Gastrocnemius medialis (tissue), 4 donors: ENCODE measurements around the gene ACAA2.

Source experiments
- POLR2A ChIP-seq, 2 donors: fragments of 450-650 bp; IDR thresholded peaks; one replicate each; pipeline ENCODE4 v1.6.1; 2017; ENCODE audit warnings: antibody characterized with exemption in 2 of 2, mild to moderate bottlenecking in 2 of 2, moderate library complexity in 2 of 2
- TF ChIP-seq, protein P1 (sequence below), 5 experiments: fragments of 450-650 bp in 3 of 5; fragments of 200-600 bp in 2 of 5; sonication (generic) in 2 of 5; IDR thresholded peaks in 4 of 5; conservative IDR thresholded peaks in 1 of 5; 1 replicate in 4 of 5; 2 replicates in 1 of 5; pipeline ENCODE4 v1.5.1; 2016 to 2019; ENCODE audit warnings: antibody characterized with exemption in 5 of 5, mild to moderate bottlenecking in 3 of 5, moderate library complexity in 3 of 5

- TF ChIP-seq, protein P1, sequence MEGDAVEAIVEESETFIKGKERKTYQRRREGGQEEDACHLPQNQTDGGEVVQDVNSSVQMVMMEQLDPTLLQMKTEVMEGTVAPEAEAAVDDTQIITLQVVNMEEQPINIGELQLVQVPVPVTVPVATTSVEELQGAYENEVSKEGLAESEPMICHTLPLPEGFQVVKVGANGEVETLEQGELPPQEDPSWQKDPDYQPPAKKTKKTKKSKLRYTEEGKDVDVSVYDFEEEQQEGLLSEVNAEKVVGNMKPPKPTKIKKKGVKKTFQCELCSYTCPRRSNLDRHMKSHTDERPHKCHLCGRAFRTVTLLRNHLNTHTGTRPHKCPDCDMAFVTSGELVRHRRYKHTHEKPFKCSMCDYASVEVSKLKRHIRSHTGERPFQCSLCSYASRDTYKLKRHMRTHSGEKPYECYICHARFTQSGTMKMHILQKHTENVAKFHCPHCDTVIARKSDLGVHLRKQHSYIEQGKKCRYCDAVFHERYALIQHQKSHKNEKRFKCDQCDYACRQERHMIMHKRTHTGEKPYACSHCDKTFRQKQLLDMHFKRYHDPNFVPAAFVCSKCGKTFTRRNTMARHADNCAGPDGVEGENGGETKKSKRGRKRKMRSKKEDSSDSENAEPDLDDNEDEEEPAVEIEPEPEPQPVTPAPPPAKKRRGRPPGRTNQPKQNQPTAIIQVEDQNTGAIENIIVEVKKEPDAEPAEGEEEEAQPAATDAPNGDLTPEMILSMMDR (IDR thresholded peaks at IDR 0.05 in 4 of 5, conservative IDR thresholded peaks at IDR 0.05 in 1 of 5), result no peak
- TF ChIP-seq POLR2A (IDR thresholded peaks at IDR 0.05), result no peak
Measured at GRCh38 chr18:49769047-49769728, 44.1 kb downstream of the ACAA2 start.
